A673 (cell line): ENCODE measurements around the gene ZNF77.

Experiments
- EZH2 ChIP-seq: fragments of 200-600 bp; sonication (generic); IDR thresholded peaks from 2 replicates; pipeline ENCODE4 v1.6.1; 2017; ENCODE audit warnings: borderline replicate concordance, low read depth, mild to moderate bottlenecking, mixed read lengths, antibody characterized with exemption, low read length; ENCODE audit not compliant: poor library complexity, severe bottlenecking
- TF ChIP-seq, protein P1 (sequence below): fragments of 300-800, 200-600 bp; sonication (generic); conservative IDR thresholded peaks from 2 replicates; pipeline ENCODE4 v1.5.1; 2017; ENCODE audit warnings: low read depth, mild to moderate bottlenecking, antibody characterized with exemption, low read length, moderate library complexity, mixed read lengths

DNA sequence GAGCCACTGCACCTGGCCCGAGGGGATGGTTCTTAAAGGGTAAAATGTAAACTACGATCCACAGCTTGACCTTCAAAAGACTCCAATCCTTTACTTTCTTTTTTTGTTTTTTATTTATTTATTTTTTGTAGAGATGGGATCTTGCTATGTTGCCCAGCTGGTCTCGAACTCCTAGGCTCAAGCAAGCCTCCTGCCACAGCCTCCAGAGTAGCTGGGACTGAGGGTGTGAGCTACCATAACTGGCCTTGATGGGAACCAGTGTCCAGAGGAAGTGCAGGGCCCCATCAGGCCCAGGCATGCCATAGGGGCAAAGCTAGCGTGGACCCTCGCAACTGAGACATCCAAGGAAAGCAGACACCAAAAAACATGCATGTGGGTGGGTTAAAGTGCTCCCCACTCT, 18.4 kb upstream of the ZNF77 start:
- TF ChIP-seq, protein P1, sequence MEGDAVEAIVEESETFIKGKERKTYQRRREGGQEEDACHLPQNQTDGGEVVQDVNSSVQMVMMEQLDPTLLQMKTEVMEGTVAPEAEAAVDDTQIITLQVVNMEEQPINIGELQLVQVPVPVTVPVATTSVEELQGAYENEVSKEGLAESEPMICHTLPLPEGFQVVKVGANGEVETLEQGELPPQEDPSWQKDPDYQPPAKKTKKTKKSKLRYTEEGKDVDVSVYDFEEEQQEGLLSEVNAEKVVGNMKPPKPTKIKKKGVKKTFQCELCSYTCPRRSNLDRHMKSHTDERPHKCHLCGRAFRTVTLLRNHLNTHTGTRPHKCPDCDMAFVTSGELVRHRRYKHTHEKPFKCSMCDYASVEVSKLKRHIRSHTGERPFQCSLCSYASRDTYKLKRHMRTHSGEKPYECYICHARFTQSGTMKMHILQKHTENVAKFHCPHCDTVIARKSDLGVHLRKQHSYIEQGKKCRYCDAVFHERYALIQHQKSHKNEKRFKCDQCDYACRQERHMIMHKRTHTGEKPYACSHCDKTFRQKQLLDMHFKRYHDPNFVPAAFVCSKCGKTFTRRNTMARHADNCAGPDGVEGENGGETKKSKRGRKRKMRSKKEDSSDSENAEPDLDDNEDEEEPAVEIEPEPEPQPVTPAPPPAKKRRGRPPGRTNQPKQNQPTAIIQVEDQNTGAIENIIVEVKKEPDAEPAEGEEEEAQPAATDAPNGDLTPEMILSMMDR, result no peak
- no peak for TF ChIP-seq EZH2
